ENCODE results near the gene LYPD6B. TPM values are rescaled to one million over a fixed set of nuclear protein-coding genes. Genes with fewer than 3 reads are reported as not detected.

LYPD6B gene
- total RNA-seq, 1 donor from 2014 or later = 23.7 TPM

DNA sequence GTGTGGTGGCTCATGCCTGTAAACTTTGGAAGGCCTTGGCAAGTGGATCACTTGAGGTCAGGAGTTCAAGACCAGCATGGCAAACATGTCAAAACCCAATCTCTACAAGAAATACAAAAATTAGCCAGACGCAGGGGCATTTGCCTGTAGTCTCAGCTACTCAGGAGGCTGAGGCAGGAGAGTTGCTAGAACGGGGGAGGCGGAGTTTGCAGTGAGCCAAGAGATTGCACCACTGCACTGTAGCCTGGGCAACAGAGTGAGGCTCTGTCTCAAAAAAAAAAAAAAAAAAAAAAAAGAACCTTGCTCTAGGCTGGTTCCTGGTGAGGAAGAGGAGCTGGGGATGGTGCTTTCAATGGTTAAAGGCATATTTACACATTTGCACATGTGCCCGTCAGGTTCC, 129.4 kb downstream of the LYPD6B start:
- Mint-ChIP-seq H3K4me1 (ENCODE audit: unreplicated experiment) (peaks cover 37% of the 10 kb centered on the region), H3K4me3 (no peak overlapping the region), H3K27me3 (no peaks in the 10 kb centered on the region), H3K27ac (no peak overlapping the region), H3K9me3 (no peaks in the 10 kb centered on the region), H3K36me3 (peaks cover 5% of the 10 kb centered on the region)
- TF ChIP-seq, protein P1, sequence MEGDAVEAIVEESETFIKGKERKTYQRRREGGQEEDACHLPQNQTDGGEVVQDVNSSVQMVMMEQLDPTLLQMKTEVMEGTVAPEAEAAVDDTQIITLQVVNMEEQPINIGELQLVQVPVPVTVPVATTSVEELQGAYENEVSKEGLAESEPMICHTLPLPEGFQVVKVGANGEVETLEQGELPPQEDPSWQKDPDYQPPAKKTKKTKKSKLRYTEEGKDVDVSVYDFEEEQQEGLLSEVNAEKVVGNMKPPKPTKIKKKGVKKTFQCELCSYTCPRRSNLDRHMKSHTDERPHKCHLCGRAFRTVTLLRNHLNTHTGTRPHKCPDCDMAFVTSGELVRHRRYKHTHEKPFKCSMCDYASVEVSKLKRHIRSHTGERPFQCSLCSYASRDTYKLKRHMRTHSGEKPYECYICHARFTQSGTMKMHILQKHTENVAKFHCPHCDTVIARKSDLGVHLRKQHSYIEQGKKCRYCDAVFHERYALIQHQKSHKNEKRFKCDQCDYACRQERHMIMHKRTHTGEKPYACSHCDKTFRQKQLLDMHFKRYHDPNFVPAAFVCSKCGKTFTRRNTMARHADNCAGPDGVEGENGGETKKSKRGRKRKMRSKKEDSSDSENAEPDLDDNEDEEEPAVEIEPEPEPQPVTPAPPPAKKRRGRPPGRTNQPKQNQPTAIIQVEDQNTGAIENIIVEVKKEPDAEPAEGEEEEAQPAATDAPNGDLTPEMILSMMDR (conservative IDR thresholded peaks at IDR 0.05) = no peak
- no peak for DNase-seq (ENCODE audit: extremely low spot score, unreplicated experiment)

DNA sequence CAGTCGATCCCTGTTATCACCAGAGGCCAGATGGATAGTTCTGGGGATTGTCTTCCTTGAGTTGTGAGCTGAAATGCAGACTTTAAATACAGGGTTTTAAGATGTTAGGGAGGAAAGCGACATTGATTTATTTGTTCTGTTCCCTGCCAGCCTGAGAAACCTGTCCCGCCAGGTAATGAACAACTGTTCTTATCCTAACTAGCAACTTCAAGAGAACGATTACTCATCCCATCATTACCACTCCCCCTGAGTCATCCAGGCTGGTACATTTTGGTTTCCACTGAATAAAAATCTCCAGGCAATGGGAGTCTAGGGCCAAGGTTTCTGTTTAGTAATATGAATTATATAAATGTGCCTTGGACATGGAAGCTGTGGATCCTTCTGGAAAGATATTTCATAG, 131.2 kb downstream of the LYPD6B start:
- Mint-ChIP-seq H3K9me3 (peaks cover 8% of the 10 kb centered on the region), H3K27me3 (no peaks in the 10 kb centered on the region), H3K27ac (peak overlapping the region; percentile 84), H3K4me3 (peak overlapping the region; percentile 66), H3K36me3 (peaks cover 5% of the 10 kb centered on the region), H3K4me1 (ENCODE audit: unreplicated experiment) (peaks cover 31% of the 10 kb centered on the region)
- TF ChIP-seq, protein P1 (conservative IDR thresholded peaks at IDR 0.05) = no peak
- no peak for DNase-seq (ENCODE audit: extremely low spot score, unreplicated experiment)

- H3K27me3 Mint-ChIP-seq = no peaks in the 10 kb centered on the region
- TF ChIP-seq, protein P1 (conservative IDR thresholded peaks at IDR 0.05) = no peak
- peak overlapping the region; percentile 84 for H3K27ac Mint-ChIP-seq
- H3K9me3 Mint-ChIP-seq = peaks cover 8% of the 10 kb centered on the region
- peaks cover 8% of the 10 kb centered on the region for H3K36me3 Mint-ChIP-seq
- H3K4me3 Mint-ChIP-seq = peak overlapping the region; percentile 66
- H3K4me1 Mint-ChIP-seq (ENCODE audit: unreplicated experiment) = peaks cover 31% of the 10 kb centered on the region
- no peak for DNase-seq (ENCODE audit: extremely low spot score, unreplicated experiment)
Measured at GRCh38 chr2:149170156-149170555, 131.7 kb downstream of the LYPD6B start.

DNA sequence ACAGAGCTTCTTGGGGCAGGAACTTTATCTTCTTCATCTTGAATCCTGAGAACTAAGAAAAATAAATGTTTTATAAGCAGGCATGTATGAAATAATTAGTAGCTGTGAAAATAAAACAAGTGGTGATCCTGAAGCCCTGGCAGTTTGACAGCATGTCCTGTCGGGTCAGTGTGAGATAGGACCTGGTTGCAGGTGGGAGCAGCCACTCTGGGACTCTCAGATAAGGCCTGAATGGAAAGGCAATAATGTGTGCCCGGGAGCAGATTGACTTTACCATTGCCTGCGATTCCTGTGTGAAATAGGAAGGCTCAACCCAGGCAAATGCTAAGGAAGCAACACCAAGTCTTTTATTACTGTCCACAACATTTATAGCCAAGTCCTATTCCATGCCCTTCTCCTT, 132.4 kb downstream of the LYPD6B start:
- Mint-ChIP-seq H3K27ac (peak overlapping the region; percentile 30), H3K27me3 (no peaks in the 10 kb centered on the region), H3K36me3 (peaks cover 8% of the 10 kb centered on the region), H3K4me1 (ENCODE audit: unreplicated experiment) (peaks cover 31% of the 10 kb centered on the region), H3K9me3 (peaks cover 8% of the 10 kb centered on the region), H3K4me3 (no peak overlapping the region)
- TF ChIP-seq, protein P1 (conservative IDR thresholded peaks at IDR 0.05) = no peak
- no peak for DNase-seq (ENCODE audit: extremely low spot score, unreplicated experiment)

DNA sequence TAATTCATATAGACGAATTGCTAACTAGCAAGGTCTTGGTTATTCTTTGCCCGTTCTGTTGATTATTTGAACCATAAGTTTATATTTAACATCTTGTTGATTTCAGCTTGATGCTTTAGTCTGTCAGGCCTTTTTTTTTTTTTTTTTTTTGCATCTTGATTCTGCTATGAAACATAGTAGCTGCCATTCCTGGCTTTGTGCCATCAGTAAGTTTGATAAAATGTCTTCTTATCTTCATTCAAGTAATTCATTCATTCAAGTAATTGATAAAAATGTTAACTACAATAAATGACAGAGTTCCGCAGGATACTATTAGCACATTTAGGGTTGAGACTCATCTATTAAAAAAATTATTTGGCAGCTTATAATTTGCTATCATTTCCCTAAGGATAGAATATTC, 134.7 kb downstream of the LYPD6B start:
- Mint-ChIP-seq H3K27me3 (no peaks in the 10 kb centered on the region), H3K36me3 (peaks cover 8% of the 10 kb centered on the region), H3K4me1 (ENCODE audit: unreplicated experiment) (peaks cover 21% of the 10 kb centered on the region), H3K27ac (no peak overlapping the region), H3K4me3 (no peak overlapping the region), H3K9me3 (peaks cover 8% of the 10 kb centered on the region)
- no peak for DNase-seq (ENCODE audit: extremely low spot score, unreplicated experiment)
- TF ChIP-seq, protein P1 (conservative IDR thresholded peaks at IDR 0.05) = no peak

GRCh38 chr2:149175956-149176355, 137.5 kb downstream of the LYPD6B start:
- DNase-seq (ENCODE audit: extremely low spot score, unreplicated experiment) = no peak
- H3K36me3 Mint-ChIP-seq = peaks cover 8% of the 10 kb centered on the region
- peaks cover 28% of the 10 kb centered on the region for H3K4me1 Mint-ChIP-seq (ENCODE audit: unreplicated experiment)
- no peak overlapping the region for H3K4me3 Mint-ChIP-seq
- TF ChIP-seq, protein P1 (conservative IDR thresholded peaks at IDR 0.05) = no peak
- H3K9me3 Mint-ChIP-seq = peaks cover 8% of the 10 kb centered on the region
- no peak overlapping the region for H3K27ac Mint-ChIP-seq
- H3K27me3 Mint-ChIP-seq = no peaks in the 10 kb centered on the region
